ENCODE results near the gene ZNF48.

ZNF48 gene

GRCh38 chr16:30358990-30359870 lies 36.0 kb upstream of the ZNF48 start:
- no peak for DNase-seq

GRCh38 chr16:30359871-30360170 lies 35.4 kb upstream of the ZNF48 start:
- DNase-seq, result no peak

GRCh38 chr16:30361180-30361579 lies 34.0 kb upstream of the ZNF48 start:
- no peak for DNase-seq

GRCh38 chr16:30365200-30365599 lies 30.0 kb upstream of the ZNF48 start:
- DNase-seq, result no peak

GRCh38 chr16:30366511-30366910 lies 28.7 kb upstream of the ZNF48 start:
- no peak for DNase-seq

GRCh38 chr16:30367349-30368009 lies 27.7 kb upstream of the ZNF48 start:
- no peak for DNase-seq

- no peak for DNase-seq
Measured at GRCh38 chr16:30368122-30368791, 27.0 kb upstream of the ZNF48 start.

- DNase-seq, result no peak
Measured at GRCh38 chr16:30368792-30369090, 26.5 kb upstream of the ZNF48 start.

GRCh38 chr16:30369091-30369937 lies 25.9 kb upstream of the ZNF48 start:
- no peak for DNase-seq

GRCh38 chr16:30369938-30370455 lies 25.2 kb upstream of the ZNF48 start:
- DNase-seq, result no peak

- DNase-seq, result peak; percentile 99 to 100
Measured at GRCh38 chr16:30370456-30371247, 24.6 kb upstream of the ZNF48 start, which contains the start of gene TBC1D10B. TBC1D10B (minus strand) TSS chr16:30370494; CDS start chr16:30370183, 311 bp downstream.

GRCh38 chr16:30371248-30371816 lies 23.9 kb upstream of the ZNF48 start:
- DNase-seq, result no peak

- no peak for DNase-seq
Measured at GRCh38 chr16:30372038-30372712, 23.0 kb upstream of the ZNF48 start.

- no peak for DNase-seq
Measured at GRCh38 chr16:30372725-30373124, 22.5 kb upstream of the ZNF48 start.

- no peak for DNase-seq
Measured at GRCh38 chr16:30374538-30374937, 20.7 kb upstream of the ZNF48 start, which contains the start of gene MYL11. MYL11 (plus strand) TSS chr16:30374802; CDS start chr16:30374858, 56 bp downstream.

GRCh38 chr16:30375864-30376263 lies 19.4 kb upstream of the ZNF48 start:
- DNase-seq, result no peak

GRCh38 chr16:30376461-30376902 lies 18.7 kb upstream of the ZNF48 start:
- no peak for DNase-seq

- no peak for DNase-seq
Measured at GRCh38 chr16:30377050-30377811, 18.0 kb upstream of the ZNF48 start.

- peak in 1 of 2 experiments; percentile 69 for DNase-seq
Measured at GRCh38 chr16:30377812-30378235, 17.4 kb upstream of the ZNF48 start.

Measured in cerebellar nuclear complex (tissue), 1 donor.